IMR-90 (cell line): ENCODE results near the gene RNF144B. TPM values are rescaled to one million over a fixed set of nuclear protein-coding genes. Genes with fewer than 3 reads are reported as not detected.

ENCODE experiments used
- ATAC-seq: fragments of 200-7000 bp; cut with Tn5 transposase; 2 replicates; pipeline ENCODE4 v1.9.1; 2020; ENCODE audit warnings: low read depth, mild to moderate bottlenecking, moderate library complexity
- BruUV-seq: library from RNA; stranded (reverse); fragments of 400-500 nt; replicated peaks from 2 replicates; lab custom pipeline; 2021; lab: Mats Ljungman, UMichigan
- CTCF ChIA-PET: fragments of 300-600 bp; formaldehyde crosslinking; extraction: SDS; loops from one replicate; lab custom pipeline; 2021; ENCODE audit warnings: antibody characterized with exemption; lab: Yijun Ruan, JAX
- POLR2A ChIA-PET: fragments of 300-600 bp; sonication (Branson Sonifier 250); formaldehyde crosslinking; loops from one replicate; lab custom pipeline; 2022; ENCODE audit warnings: antibody characterized with exemption; ENCODE audit not compliant: unreplicated experiment; lab: Charles Lee
- DNase-seq: peaks from one replicate; pipeline ENCODE4 v3.0.0; 2013
- H2AFZ ChIP-seq: replicated peaks from 2 replicates; pipeline ENCODE3; 2013; ENCODE audit warnings: low read length, mild to moderate bottlenecking; ENCODE audit not compliant: poor library complexity
- H2AK5ac ChIP-seq: 2 replicates; pipeline ENCODE4 v1.6.1; 2013; ENCODE audit warnings: low read depth, low read length, inconsistent platforms
- H2AK9ac ChIP-seq: replicated peaks from 2 replicates; pipeline ENCODE3; 2013; ENCODE audit warnings: mild to moderate bottlenecking, low read depth, low read length, moderate library complexity; ENCODE audit not compliant: poor library complexity
- H2BK120ac ChIP-seq: 2 replicates; pipeline ENCODE4 v1.6.1; 2013; ENCODE audit warnings: low read depth, low read length, inconsistent platforms
- H2BK15ac ChIP-seq: 3 replicates; pipeline ENCODE4 v1.6.1; 2013; ENCODE audit warnings: low read depth, low read length, inconsistent platforms
- H2BK20ac ChIP-seq: 2 replicates; pipeline ENCODE4 v1.6.1; 2013; ENCODE audit warnings: low read depth, mild to moderate bottlenecking, inconsistent platforms, low read length, moderate library complexity
- H2BK5ac ChIP-seq: 2 replicates; pipeline ENCODE4 v1.6.1; 2013; ENCODE audit warnings: mild to moderate bottlenecking, low read depth, low read length, inconsistent platforms; ENCODE audit not compliant: poor library complexity, severe bottlenecking
- H3K14ac ChIP-seq: replicated peaks from 2 replicates; pipeline ENCODE4 v1.6.1; 2013; ENCODE audit warnings: low read depth, low read length, inconsistent platforms
- H3K18ac ChIP-seq: 2 replicates; pipeline ENCODE4 v1.6.1; 2013; ENCODE audit warnings: low read depth, low read length, control low read depth
- H3K23ac ChIP-seq: 2 replicates; pipeline ENCODE4 v1.6.1; 2013; ENCODE audit warnings: low read depth, low read length, inconsistent platforms
- H3K27ac ChIP-seq: 2 replicates; pipeline ENCODE4 v1.5.1; 2013; ENCODE audit warnings: mild to moderate bottlenecking, control low read depth, low read length; ENCODE audit not compliant: insufficient read depth
- H3K27me3 ChIP-seq: 2 replicates; pipeline ENCODE4 v1.6.1; 2013; ENCODE audit warnings: low read length; ENCODE audit not compliant: control insufficient read depth, insufficient read depth
- H3K36me3 ChIP-seq: 2 replicates; pipeline ENCODE4 v1.6.1; 2013; ENCODE audit warnings: low read length, mixed read lengths; ENCODE audit not compliant: control insufficient read depth, insufficient read depth
- H3K4ac ChIP-seq: 2 replicates; pipeline ENCODE4 v1.6.1; 2013; ENCODE audit warnings: low read depth, low read length, inconsistent platforms
- H3K4me1 ChIP-seq: 2 replicates; pipeline ENCODE4 v1.6.1; 2013; ENCODE audit warnings: low read length, mixed read lengths; ENCODE audit not compliant: control insufficient read depth, insufficient read depth
- H3K4me2 ChIP-seq: 2 replicates; pipeline ENCODE4 v1.6.1; 2013; ENCODE audit warnings: low read depth, mild to moderate bottlenecking, control low read depth, low read length, moderate library complexity
- H3K4me3 ChIP-seq: 2 replicates; pipeline ENCODE4 v1.5.1; 2013; ENCODE audit warnings: low read depth, mild to moderate bottlenecking, control low read depth, low read length, moderate library complexity; ENCODE audit not compliant: insufficient read depth
- H3K56ac ChIP-seq: 2 replicates; pipeline ENCODE4 v1.6.1; 2013; ENCODE audit warnings: low read length, inconsistent platforms; ENCODE audit not compliant: insufficient read depth; ENCODE audit errors: extremely low read depth
- H3K79me1 ChIP-seq, 2 experiments: 2 replicates each; pipeline ENCODE4 v1.6.1; 2013; ENCODE audit warnings: low read length in 2 of 2, inconsistent platforms in 1 of 2, low read depth in 1 of 2
- H3K9ac ChIP-seq: 2 replicates; pipeline ENCODE4 v1.6.1; 2013; ENCODE audit warnings: low read depth, low read length, control low read depth
- H3K9me1 ChIP-seq: 2 replicates; pipeline ENCODE4 v1.6.1; 2013; ENCODE audit warnings: low read length, inconsistent platforms; ENCODE audit not compliant: insufficient read depth
- H3K9me3 ChIP-seq: 2 replicates; pipeline ENCODE4 v1.6.1; 2013; ENCODE audit warnings: low read length; ENCODE audit not compliant: control insufficient read depth, insufficient read depth
- H4K20me1 ChIP-seq: 2 replicates; pipeline ENCODE4 v1.6.1; 2013; ENCODE audit warnings: low read length, inconsistent platforms; ENCODE audit not compliant: insufficient read depth
- H4K5ac ChIP-seq: 2 replicates; pipeline ENCODE4 v1.6.1; 2013; ENCODE audit warnings: mild to moderate bottlenecking, low read depth, low read length, control low read depth
- H4K8ac ChIP-seq, 2 experiments: 2 replicates each; pipeline ENCODE4 v1.6.1; 2013; ENCODE audit warnings: low read depth in 2 of 2, low read length in 2 of 2, control low read depth in 1 of 2, inconsistent platforms in 1 of 2
- H4K91ac ChIP-seq: 2 replicates; pipeline ENCODE4 v1.6.1; 2013; ENCODE audit warnings: low read depth, low read length, inconsistent platforms; ENCODE audit not compliant: insufficient read depth
- CEBPB ChIP-seq: IDR thresholded peaks from 2 replicates; pipeline ENCODE4 v1.6.1; 2012; ENCODE audit warnings: low read depth, low read length, improper control_type of control experiment
- MXI1 ChIP-seq: IDR thresholded peaks from 2 replicates; pipeline ENCODE4 v1.6.1; 2012; ENCODE audit warnings: low read depth, mild to moderate bottlenecking, low read length, moderate library complexity, borderline replicate concordance
- RCOR1 ChIP-seq: IDR thresholded peaks from 2 replicates; pipeline ENCODE4 v1.6.1; 2012; ENCODE audit warnings: mild to moderate bottlenecking, low read length, improper control_type of control experiment; ENCODE audit not compliant: insufficient replicate concordance
- WGBS, 2 experiments: methylation state at CpG; one replicate each; pipeline versions ENCODE4 v1.1.5 to v1.1.7; 2013; ENCODE audit warnings: missing lambda C conversion rate in 2 of 2; ENCODE audit not compliant: insufficient read length in 1 of 2; ENCODE audit errors: extremely low coverage in 2 of 2; 5-methylcytosine and 5-hydroxymethylcytosine counted together
- dilution Hi-C: fragments of 300-500 bp; cut with HindIII; formaldehyde crosslinking; loops from one replicate; pipeline ENCODE4 v1.14.3; 2018; ENCODE audit warnings: low sequenced_read_pairs; ENCODE audit not compliant: unreplicated experiment
- in situ Hi-C: fragments of 300-500 bp; cut with MboI; formaldehyde crosslinking; loops from 3 replicates; pipeline ENCODE4 v1.14.3; 2019; ENCODE audit warnings: low sequenced_read_pairs, inconsistent platforms, mixed read lengths
- intact Hi-C: fragments of 100-400 bp; cut with micrococcal nuclease; formaldehyde crosslinking; loops from 2 replicates; pipeline ENCODE4 v1.10.0; 2022
- polyA plus RNA-seq, 3 experiments: library from polyadenylated mRNA; depleted of rRNA; stranded (reverse); fragments of >200 nt; gene quantifications; 2 replicates each; pipeline ENCODE4 v1.2.3, GENCODE V29; 2012; ENCODE audit warnings: low replicate concordance in 1 of 3
- total RNA-seq: library from RNA; depleted of rRNA; stranded (reverse); fragments of >200 nt; gene quantifications from 2 replicates; pipeline ENCODE4 v1.2.3, GENCODE V29; 2012
- TF ChIP-seq, protein P1 (sequence below): conservative IDR thresholded peaks from 2 replicates; pipeline ENCODE4 v1.5.1; 2012; ENCODE audit warnings: mild to moderate bottlenecking, low read depth, low read length, improper control_type of control experiment
- TF ChIP-seq, protein P2 (sequence below): fragments of 150-350 bp; IDR thresholded peaks from 2 replicates; pipeline ENCODE4 v1.6.1; 2016; ENCODE audit warnings: low read depth, mild to moderate bottlenecking, low read length, moderate library complexity, borderline replicate concordance

The RNF144B gene
- total and polyA plus RNA-seq, 2 of the 4 experiments (the other 2 are of a cell fraction), result 0.44 to 2.7 TPM

DNA sequence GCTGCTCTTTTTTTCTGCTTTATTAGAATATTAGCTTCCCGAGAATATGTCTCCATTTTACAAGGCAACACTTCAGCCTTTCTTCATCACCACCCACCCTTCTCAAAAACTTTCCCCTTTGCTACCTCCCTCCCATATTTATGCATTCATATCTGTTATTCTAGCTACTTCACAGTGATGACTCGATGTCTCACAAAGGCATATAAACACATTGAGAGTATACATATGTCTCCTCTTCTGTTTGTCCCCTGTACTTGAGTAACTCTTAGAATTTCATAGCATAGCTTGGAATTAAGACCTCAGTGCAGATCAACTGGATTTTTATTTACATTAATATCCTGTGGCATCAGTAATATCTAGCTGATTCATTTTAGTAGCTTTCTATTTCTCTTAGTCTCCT lies 6.5 kb downstream of the RNF144B start:
- Histone ChIP-seq H3K27ac (no peak overlapping the region), H3K9me1 (no peaks in the 10 kb centered on the region), H4K91ac (no peak overlapping the region), H3K9me3 (no peaks in the 10 kb centered on the region), H3K23ac (no peak overlapping the region), H3K36me3 (no peaks in the 10 kb centered on the region), H2BK5ac (peak overlapping the region; percentile 5), H3K9ac (no peak overlapping the region), H3K4me3 (no peak overlapping the region), H3K27me3 (no peaks in the 10 kb centered on the region), H2AK9ac (no peak overlapping the region), H3K56ac (no peak overlapping the region), H3K18ac (no peak overlapping the region), H3K14ac (no peak overlapping the region), H3K4me2 (no peak overlapping the region), H2AFZ (no peak overlapping the region), H3K4me1 (peaks cover 5% of the 10 kb centered on the region), H3K79me1 (no peaks in the 10 kb centered on the region), H2AK5ac (no peak overlapping the region), H2BK15ac (0 out of 3 replicates have a peak overlapping the region, but pooled peaks have one; percentile 44), H4K20me1 (no peaks in the 10 kb centered on the region), H2BK20ac (no peak overlapping the region), H2BK120ac (no peak overlapping the region), H4K5ac (no peak overlapping the region), H3K4ac (no peak overlapping the region), H4K8ac (no peak overlapping the region)
- DNase-seq (peak; percentile 33), ATAC-seq (peak; percentile 12)
- ChIA-PET POLR2A (no interaction called here), CTCF (interaction anchor here (1.3 kb wide), 1 partner anchor 110 kb away, joined by 4 read pairs; no protein-coding TSS in a partner anchor)
- TF ChIP-seq, protein P1, sequence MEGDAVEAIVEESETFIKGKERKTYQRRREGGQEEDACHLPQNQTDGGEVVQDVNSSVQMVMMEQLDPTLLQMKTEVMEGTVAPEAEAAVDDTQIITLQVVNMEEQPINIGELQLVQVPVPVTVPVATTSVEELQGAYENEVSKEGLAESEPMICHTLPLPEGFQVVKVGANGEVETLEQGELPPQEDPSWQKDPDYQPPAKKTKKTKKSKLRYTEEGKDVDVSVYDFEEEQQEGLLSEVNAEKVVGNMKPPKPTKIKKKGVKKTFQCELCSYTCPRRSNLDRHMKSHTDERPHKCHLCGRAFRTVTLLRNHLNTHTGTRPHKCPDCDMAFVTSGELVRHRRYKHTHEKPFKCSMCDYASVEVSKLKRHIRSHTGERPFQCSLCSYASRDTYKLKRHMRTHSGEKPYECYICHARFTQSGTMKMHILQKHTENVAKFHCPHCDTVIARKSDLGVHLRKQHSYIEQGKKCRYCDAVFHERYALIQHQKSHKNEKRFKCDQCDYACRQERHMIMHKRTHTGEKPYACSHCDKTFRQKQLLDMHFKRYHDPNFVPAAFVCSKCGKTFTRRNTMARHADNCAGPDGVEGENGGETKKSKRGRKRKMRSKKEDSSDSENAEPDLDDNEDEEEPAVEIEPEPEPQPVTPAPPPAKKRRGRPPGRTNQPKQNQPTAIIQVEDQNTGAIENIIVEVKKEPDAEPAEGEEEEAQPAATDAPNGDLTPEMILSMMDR, result no peak
- TF ChIP-seq CEBPB (no peak), RCOR1 (no peak), MXI1 (no peak)
- TF ChIP-seq, protein P2, sequence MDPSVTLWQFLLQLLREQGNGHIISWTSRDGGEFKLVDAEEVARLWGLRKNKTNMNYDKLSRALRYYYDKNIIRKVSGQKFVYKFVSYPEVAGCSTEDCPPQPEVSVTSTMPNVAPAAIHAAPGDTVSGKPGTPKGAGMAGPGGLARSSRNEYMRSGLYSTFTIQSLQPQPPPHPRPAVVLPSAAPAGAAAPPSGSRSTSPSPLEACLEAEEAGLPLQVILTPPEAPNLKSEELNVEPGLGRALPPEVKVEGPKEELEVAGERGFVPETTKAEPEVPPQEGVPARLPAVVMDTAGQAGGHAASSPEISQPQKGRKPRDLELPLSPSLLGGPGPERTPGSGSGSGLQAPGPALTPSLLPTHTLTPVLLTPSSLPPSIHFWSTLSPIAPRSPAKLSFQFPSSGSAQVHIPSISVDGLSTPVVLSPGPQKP, result no peak
- dilution Hi-C loops (no loop called here), intact Hi-C loops (no loop called here), in situ Hi-C loops (no loop called here)
- no TSS peak for BruUV-seq
- WGBS, 2 experiments, result 100% methylated on average over 1 of the region's 2 CpGs; no CpG with 5 or more reads in 1 of the 2 experiments
